GM12873 (cell line): ENCODE data around the gene LRP1B.

Experiments
- TF ChIP-seq, protein P1 (sequence below): IDR thresholded peaks from 2 replicates; pipeline ENCODE4 v1.5.1; 2012; ENCODE audit warnings: low read depth, mild to moderate bottlenecking, moderate library complexity, low read length, control low read depth; ENCODE audit not compliant: insufficient read depth; ENCODE audit errors: missing control alignments

LRP1B gene

DNA sequence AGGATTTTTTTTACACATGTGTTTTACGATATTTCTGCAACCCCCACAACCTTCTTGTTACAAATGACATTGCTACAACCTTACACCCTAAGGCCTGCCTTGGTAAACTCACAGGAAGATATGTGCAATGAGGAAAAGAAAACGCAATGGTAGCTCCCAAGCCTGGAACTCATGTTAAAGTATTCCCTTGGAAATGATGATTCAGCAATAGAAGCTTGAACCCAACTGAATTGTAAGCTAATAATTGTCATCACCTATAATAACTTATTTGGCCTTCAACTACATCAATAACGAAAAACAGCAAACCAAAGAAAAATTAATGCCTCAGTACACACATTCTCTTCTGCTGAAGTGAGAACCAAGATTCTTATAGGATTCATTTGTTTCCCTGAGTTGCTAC, 491.0 kb downstream of the LRP1B start:
- TF ChIP-seq, protein P1, sequence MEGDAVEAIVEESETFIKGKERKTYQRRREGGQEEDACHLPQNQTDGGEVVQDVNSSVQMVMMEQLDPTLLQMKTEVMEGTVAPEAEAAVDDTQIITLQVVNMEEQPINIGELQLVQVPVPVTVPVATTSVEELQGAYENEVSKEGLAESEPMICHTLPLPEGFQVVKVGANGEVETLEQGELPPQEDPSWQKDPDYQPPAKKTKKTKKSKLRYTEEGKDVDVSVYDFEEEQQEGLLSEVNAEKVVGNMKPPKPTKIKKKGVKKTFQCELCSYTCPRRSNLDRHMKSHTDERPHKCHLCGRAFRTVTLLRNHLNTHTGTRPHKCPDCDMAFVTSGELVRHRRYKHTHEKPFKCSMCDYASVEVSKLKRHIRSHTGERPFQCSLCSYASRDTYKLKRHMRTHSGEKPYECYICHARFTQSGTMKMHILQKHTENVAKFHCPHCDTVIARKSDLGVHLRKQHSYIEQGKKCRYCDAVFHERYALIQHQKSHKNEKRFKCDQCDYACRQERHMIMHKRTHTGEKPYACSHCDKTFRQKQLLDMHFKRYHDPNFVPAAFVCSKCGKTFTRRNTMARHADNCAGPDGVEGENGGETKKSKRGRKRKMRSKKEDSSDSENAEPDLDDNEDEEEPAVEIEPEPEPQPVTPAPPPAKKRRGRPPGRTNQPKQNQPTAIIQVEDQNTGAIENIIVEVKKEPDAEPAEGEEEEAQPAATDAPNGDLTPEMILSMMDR, result no peak

DNA sequence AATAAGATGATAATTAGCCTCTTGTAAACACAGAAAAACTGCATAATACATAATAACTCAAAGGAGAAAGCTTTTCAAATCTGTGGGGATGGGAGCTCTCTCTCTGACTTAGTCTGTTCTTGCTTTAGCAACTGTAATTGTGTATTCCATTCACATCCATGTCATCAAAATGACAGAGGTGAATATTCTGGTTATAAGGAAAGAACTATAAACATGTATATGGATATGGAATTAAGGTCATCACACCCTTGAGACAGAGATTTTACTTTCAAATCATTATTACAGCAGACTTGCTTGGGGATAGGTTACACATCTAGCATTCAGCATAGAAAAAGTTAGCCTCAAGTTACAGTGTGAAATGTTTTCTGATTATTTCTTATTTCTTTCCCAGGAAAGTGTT, 497.7 kb downstream of the LRP1B start:
- TF ChIP-seq, protein P1, result no peak

DNA sequence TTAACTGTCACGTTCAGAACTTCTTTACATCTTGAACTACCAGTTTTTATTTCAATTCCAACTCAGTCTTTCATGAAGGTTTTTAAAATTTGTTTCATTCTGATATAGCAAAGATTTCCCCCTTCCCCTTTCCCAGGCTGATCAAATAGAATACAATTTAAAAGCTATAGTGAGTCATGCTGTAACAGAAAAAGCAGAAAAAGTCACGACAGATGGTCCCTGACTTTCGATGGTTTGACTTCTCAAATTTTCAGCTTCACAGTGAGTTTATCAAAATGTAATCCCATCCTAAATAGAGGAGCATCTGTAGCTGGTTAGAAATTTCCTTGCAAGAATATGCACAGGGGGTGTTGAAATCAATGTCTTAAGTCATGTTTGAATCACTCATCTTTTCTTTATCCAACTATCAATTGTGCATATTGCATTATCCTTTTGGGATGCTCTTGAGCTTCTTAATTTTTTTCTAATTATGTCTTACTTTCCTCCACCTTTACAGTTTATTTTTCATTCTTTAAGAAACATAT, 500.3 kb downstream of the LRP1B start:
- TF ChIP-seq, protein P1, result no peak

DNA sequence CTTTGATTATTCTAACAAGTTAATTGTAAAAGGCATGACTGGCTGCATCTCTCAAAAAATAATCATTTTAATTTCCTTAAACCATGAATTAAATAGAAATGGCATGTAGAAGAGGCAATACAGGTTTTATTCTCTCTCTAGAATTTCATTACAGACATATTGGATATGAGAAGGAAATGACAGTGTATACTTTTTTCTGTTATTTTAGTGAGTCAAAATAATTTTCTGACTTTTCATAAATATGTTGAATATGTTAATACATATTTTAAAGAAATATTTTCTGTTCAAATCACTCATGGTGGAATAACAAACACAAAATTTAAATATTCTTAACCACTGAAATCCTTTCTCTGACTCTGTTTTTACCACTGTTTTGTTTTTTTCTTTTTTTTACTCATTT, 510.4 kb downstream of the LRP1B start:
- TF ChIP-seq, protein P1, result no peak

DNA sequence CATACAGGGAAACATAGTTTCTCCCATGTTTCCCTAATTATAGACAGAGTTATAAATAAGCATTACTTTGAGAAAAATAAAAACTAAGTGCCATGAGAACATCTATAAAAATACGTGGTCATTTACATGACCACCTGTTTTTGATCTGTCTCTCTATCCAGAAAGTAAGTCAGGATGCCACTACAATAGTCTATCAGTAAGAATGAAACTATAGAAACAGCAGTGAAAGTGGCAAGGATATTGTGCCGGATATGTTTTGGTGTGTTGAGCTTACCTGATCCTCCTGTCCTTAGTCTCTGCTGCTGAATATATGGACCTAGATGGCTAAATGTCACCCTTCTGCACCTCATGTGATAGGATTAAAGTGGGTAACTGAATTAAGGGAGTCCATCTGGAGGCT, 512.4 kb downstream of the LRP1B start:
- TF ChIP-seq, protein P1, result no peak

DNA sequence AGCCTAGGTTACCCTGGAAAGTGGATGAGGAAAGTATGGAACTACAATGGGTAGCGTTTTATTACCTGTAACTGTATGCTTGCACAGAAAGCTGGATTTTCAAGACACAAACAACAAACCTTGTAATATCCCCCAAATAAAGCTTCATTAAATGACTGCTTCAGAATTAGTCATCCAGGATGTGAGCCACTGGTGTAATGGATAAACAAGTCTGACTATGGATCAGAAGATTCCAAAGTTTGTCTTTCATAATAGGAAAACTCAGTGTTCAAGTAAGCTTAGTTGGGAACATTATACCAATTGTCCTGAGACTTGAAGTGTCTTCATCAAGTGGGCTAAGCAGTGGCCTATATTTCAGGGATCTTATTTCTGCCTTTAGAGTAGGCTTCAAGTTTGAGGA, 518.8 kb downstream of the LRP1B start:
- TF ChIP-seq, protein P1, result no peak

DNA sequence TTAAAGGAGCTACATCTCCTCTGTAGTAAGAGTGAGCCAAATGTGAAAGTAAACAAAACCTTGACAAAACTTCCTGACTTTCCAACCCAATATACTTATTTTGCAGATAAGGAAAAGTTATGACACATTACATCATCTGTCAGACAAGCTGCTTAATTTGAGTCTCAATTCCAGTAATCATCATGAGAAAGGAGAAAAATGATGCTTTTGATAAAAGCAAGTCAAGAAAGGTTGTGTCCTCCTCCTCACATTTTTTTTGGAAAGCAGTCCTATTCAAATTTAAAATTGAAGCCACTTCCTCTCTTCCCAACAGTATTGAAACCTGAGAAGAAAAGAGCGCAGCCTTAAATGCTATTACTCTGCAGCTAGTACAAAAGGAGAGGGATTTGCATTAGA, 519.6 kb downstream of the LRP1B start:
- TF ChIP-seq, protein P1, result no peak
